Body of pancreas (tissue), 4 donors: ENCODE measurements around the gene P3H2.

ENCODE experiments used
- CTCF ChIP-seq, 7 experiments: fragments of 450-650 bp in 4 of 7; fragments of 200-600 bp in 3 of 7; sonication (generic) in 3 of 7; IDR thresholded peaks; one replicate each; pipeline ENCODE4 v1.5.1; 2016 to 2019; ENCODE audit warnings: antibody characterized with exemption in 7 of 7
- POLR2A ChIP-seq, 3 donors: fragments of 450-650 bp; IDR thresholded peaks; one replicate each; pipeline ENCODE4 v1.6.1; 2016; ENCODE audit warnings: antibody characterized with exemption in 3 of 3, mild to moderate bottlenecking in 2 of 3

GRCh38 chr3:190117981-190118380 is 2.7 kb downstream of the P3H2 start:
- TF ChIP-seq CTCF (IDR thresholded peaks at IDR 0.05): no peak
- TF ChIP-seq POLR2A (IDR thresholded peaks at IDR 0.05): no peak
